GM23338 (cell line): ENCODE results near the gene ARID1B. TPM values are rescaled to one million over a fixed set of nuclear protein-coding genes. Genes with fewer than 3 reads are reported as not detected.

Source experiments
- ATAC-seq: fragments of 200-7000 bp; cut with Tn5 transposase; 3 replicates; pipeline ENCODE4 v1.9.1; 2020
- DNase-seq: peaks from one replicate; pipeline ENCODE4 v3.0.0-alpha.2; 2015; ENCODE audit warnings: low spot score
- H2AFZ ChIP-seq: fragments of 200-600 bp; sonication (generic); 2 replicates; pipeline ENCODE4 v1.8.0; 2016; ENCODE audit warnings: antibody characterized with exemption, mild to moderate bottlenecking, moderate library complexity
- H3F3A ChIP-seq: fragments of 200-600 bp; sonication (generic); replicated peaks from 2 replicates; pipeline ENCODE4 v1.8.0; 2017; ENCODE audit warnings: antibody characterized with exemption, mixed run types, low read depth
- H3K27ac ChIP-seq: fragments of 200-600 bp; sonication (generic); 2 replicates; pipeline ENCODE4 v1.6.1; 2016; ENCODE audit warnings: low read depth
- H3K27me3 ChIP-seq: fragments of 200-600 bp; sonication (generic); 2 replicates; pipeline ENCODE4 v1.8.0; 2016; ENCODE audit warnings: mild to moderate bottlenecking, mixed run types, moderate library complexity; ENCODE audit not compliant: insufficient read depth
- H3K36me3 ChIP-seq: fragments of 200-600 bp; sonication (generic); 2 replicates; pipeline ENCODE4 v1.8.0; 2016; ENCODE audit warnings: mild to moderate bottlenecking; ENCODE audit not compliant: insufficient read depth
- H3K4me1 ChIP-seq: fragments of 200-600 bp; sonication (generic); 2 replicates; pipeline ENCODE4 v1.8.0; 2016; ENCODE audit warnings: mild to moderate bottlenecking, moderate library complexity; ENCODE audit not compliant: insufficient read depth
- H3K4me2 ChIP-seq: fragments of 200-600 bp; sonication (generic); 2 replicates; pipeline ENCODE4 v1.7.1; 2017; ENCODE audit warnings: mixed run types
- H3K4me3 ChIP-seq: fragments of 200-600 bp; sonication (generic); 2 replicates; pipeline ENCODE4 v1.6.1; 2016; ENCODE audit warnings: mixed run types
- H3K79me2 ChIP-seq: fragments of 200-600 bp; sonication (generic); replicated peaks from 2 replicates; pipeline ENCODE4 v1.8.0; 2017; ENCODE audit warnings: mild to moderate bottlenecking; ENCODE audit not compliant: insufficient read depth
- H3K9me2 ChIP-seq: fragments of 200-600 bp; sonication (generic); 2 replicates; pipeline ENCODE4 v1.8.0; 2017; ENCODE audit not compliant: insufficient read depth
- H4K20me1 ChIP-seq: fragments of 200-600 bp; sonication (generic); replicated peaks from 2 replicates; pipeline ENCODE4 v1.8.0; 2017; ENCODE audit warnings: mild to moderate bottlenecking; ENCODE audit not compliant: insufficient read depth
- H3K27ac Mint-ChIP-seq: 2 replicates; pipeline ENCODE4 v1.8.0; 2020; ENCODE audit warnings: inconsistent platforms, mild to moderate bottlenecking, moderate library complexity, mixed read lengths
- H3K27me3 Mint-ChIP-seq: 3 replicates; pipeline ENCODE4 v1.8.0; 2022; ENCODE audit warnings: low read depth, mild to moderate bottlenecking, moderate library complexity, mixed read lengths, inconsistent platforms; ENCODE audit not compliant: insufficient read depth, poor library complexity
- H3K36me3 Mint-ChIP-seq: 3 replicates; pipeline ENCODE4 v1.8.0; 2021; ENCODE audit warnings: low read depth, mild to moderate bottlenecking, inconsistent platforms, moderate library complexity, mixed read lengths
- H3K4me1 Mint-ChIP-seq: 3 replicates; pipeline ENCODE4 v1.8.0; 2020; ENCODE audit warnings: mild to moderate bottlenecking, inconsistent platforms, mixed read lengths
- H3K4me3 Mint-ChIP-seq: 3 replicates; pipeline ENCODE4 v1.8.0; 2021; ENCODE audit warnings: moderate library complexity, mild to moderate bottlenecking, inconsistent platforms, mixed read lengths
- H3K9me3 Mint-ChIP-seq: 3 replicates; pipeline ENCODE4 v1.8.0; 2020; ENCODE audit warnings: moderate library complexity, mild to moderate bottlenecking, inconsistent platforms, mixed read lengths
- CREB1 ChIP-seq: fragments of 250-450 bp; sonication (Bioruptor Pico); IDR thresholded peaks from 2 replicates; pipeline ENCODE4 v1.5.0; 2020; ENCODE audit warnings: low read depth, mild to moderate bottlenecking, moderate library complexity
- EZH2phosphoT487 ChIP-seq: fragments of 200-600 bp; sonication (generic); IDR thresholded peaks from one replicate; pipeline ENCODE4 v1.8.1; 2018; ENCODE audit warnings: antibody characterized with exemption; ENCODE audit not compliant: unreplicated experiment
- JUNB ChIP-seq: IDR thresholded peaks from one replicate; pipeline ENCODE4 v1.6.1; 2016; ENCODE audit warnings: antibody characterized with exemption; ENCODE audit not compliant: unreplicated experiment
- POLR2AphosphoS5 ChIP-seq: IDR thresholded peaks from 2 replicates; pipeline ENCODE4 v1.6.1; 2016; ENCODE audit warnings: antibody characterized with exemption, low read depth
- ZNF331 ChIP-seq: fragments of 250-450 bp; sonication (Bioruptor Pico); IDR thresholded peaks from 2 replicates; pipeline ENCODE4 v1.5.0; 2020; ENCODE audit warnings: low read depth, mild to moderate bottlenecking, moderate library complexity
- polyA plus RNA-seq: library from polyadenylated mRNA; unstranded; fragments of >200 nt; fragmentation: Nextera tagmentation; extraction: Ambion mirVana; gene quantifications from 2 replicates; pipeline ENCODE4 v1.2.1, GENCODE V29; 2016
- total RNA-seq: library from RNA; depleted of rRNA; stranded (reverse); fragments of >200 nt; shearing (Covaris generic); gene quantifications from 2 replicates; pipeline ENCODE4 v1.2.3, GENCODE V29; 2014
- TF ChIP-seq, protein P1 (sequence below): IDR thresholded peaks from one replicate; pipeline ENCODE4 v1.6.1; 2018; ENCODE audit warnings: antibody characterized with exemption; ENCODE audit not compliant: unreplicated experiment
- TF ChIP-seq, protein P2 (sequence below): fragments of 250-450 bp; sonication (Bioruptor Pico); IDR thresholded peaks from 2 replicates; pipeline ENCODE4 v1.5.0; 2020; ENCODE audit warnings: mild to moderate bottlenecking, moderate library complexity
- TF ChIP-seq, protein P3 (sequence below): IDR thresholded peaks from 2 replicates; pipeline ENCODE4 v1.6.1; 2016; ENCODE audit warnings: antibody characterized with exemption

The ARID1B gene
- total and polyA plus RNA-seq, 2 experiments from 2014 or later, result 59.3 to 72.2 TPM

DNA sequence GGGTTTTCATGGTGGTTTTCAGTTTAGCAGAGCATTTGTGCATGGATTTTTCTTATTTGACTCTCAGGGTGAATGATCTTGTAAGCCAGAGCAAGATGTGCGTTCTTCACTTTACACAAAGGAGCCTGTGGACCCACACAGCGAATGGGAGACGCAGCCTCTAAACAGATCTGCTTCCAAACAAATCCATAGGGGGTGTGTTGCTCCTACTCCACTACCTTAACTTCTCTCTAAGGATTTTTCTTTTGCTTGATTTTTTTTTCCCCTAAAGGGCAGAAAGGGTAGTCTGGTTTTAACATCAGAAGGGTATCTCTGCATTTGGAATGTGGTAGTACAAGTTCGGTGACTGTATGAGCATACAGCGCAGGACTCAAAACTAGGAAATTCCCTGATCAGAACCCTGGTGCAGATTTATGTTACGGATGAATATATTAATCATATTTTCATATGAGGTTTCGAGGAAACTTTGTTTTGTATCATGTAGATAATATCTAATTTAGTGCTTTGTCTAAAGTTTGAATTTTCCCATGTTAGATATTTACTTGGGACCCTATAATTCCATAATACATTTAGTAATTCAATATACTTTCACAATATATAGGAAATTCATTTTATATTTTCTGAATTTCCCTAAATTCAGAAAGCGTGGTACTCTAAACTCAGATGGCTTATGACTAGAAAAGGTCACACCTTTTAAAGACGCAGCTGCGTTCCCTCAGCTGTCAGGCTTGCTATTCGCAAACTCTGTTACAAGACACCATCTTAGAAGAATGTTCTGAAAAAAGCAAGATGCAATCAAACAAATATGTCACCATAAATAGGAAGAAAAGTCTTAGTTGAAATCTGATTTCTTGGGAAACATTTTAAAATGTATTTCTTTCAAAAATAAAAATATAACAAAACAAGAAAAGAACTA lies 349.3 kb downstream of the ARID1B start:
- DNase-seq (peak; percentile 32), ATAC-seq (peak; percentile 60)
- Histone ChIP-seq H3K27ac (no peak overlapping the region), H3F3A (no peaks in the 10 kb centered on the region), H2AFZ (no peak overlapping the region), H3K79me2 (no peaks in the 10 kb centered on the region), H3K9me2 (no peaks in the 10 kb centered on the region), H3K36me3 (no peaks in the 10 kb centered on the region), H4K20me1 (peaks cover 5% of the 10 kb centered on the region; the same call in 1 of the 2 replicates), H3K27me3 (no peaks in the 10 kb centered on the region), H3K4me2 (no peak overlapping the region), H3K4me1 (no peaks in the 10 kb centered on the region), H3K4me3 (no peak overlapping the region)
- Mint-ChIP-seq H3K4me3 (no peak overlapping the region), H3K27me3 (peaks cover 4% of the 10 kb centered on the region), H3K27ac (no peak overlapping the region), H3K9me3 (no peaks in the 10 kb centered on the region), H3K36me3 (peaks cover 4% of the 10 kb centered on the region; the same call in 1 of the 3 replicates), H3K4me1 (peaks cover 16% of the 10 kb centered on the region; the same call in 2 of the 3 replicates)
- no peak for TF ChIP-seq ZNF331 (CRISPR knock-in tag)

DNA sequence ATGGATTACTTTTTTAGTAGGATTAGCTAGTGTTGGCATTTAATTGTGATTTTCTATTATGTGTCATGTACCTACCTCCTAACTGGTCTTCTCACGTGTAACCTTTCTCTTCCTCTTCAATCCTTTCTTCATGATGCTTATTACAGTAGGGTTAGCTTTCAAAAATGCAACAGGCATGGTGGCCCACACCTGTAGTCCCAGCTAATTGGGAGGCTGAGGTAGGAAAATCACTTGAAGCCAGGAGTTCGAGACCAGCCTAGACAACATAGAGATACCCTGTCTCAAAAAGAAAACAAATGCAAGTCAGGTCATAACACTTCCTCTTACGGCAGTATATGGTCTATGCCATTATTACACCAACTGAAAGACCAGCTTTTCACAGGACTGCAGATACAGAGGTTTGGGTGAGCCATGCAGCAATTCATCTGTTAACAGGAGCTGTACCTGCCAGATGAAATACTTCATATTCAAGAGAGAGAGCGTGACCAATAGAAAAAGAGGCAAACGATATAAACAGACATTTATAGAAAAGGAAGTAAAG lies 351.1 kb downstream of the ARID1B start:
- no peaks in the 10 kb centered on the region for H3K9me3 Mint-ChIP-seq
- H3K27ac Mint-ChIP-seq, result no peak overlapping the region
- TF ChIP-seq JUNB, result no peak
- TF ChIP-seq, protein P1, sequence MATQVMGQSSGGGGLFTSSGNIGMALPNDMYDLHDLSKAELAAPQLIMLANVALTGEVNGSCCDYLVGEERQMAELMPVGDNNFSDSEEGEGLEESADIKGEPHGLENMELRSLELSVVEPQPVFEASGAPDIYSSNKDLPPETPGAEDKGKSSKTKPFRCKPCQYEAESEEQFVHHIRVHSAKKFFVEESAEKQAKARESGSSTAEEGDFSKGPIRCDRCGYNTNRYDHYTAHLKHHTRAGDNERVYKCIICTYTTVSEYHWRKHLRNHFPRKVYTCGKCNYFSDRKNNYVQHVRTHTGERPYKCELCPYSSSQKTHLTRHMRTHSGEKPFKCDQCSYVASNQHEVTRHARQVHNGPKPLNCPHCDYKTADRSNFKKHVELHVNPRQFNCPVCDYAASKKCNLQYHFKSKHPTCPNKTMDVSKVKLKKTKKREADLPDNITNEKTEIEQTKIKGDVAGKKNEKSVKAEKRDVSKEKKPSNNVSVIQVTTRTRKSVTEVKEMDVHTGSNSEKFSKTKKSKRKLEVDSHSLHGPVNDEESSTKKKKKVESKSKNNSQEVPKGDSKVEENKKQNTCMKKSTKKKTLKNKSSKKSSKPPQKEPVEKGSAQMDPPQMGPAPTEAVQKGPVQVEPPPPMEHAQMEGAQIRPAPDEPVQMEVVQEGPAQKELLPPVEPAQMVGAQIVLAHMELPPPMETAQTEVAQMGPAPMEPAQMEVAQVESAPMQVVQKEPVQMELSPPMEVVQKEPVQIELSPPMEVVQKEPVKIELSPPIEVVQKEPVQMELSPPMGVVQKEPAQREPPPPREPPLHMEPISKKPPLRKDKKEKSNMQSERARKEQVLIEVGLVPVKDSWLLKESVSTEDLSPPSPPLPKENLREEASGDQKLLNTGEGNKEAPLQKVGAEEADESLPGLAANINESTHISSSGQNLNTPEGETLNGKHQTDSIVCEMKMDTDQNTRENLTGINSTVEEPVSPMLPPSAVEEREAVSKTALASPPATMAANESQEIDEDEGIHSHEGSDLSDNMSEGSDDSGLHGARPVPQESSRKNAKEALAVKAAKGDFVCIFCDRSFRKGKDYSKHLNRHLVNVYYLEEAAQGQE, result no peak
- TF ChIP-seq POLR2AphosphoS5, result no peak
- TF ChIP-seq EZH2phosphoT487, result no peak
- TF ChIP-seq, protein P2, sequence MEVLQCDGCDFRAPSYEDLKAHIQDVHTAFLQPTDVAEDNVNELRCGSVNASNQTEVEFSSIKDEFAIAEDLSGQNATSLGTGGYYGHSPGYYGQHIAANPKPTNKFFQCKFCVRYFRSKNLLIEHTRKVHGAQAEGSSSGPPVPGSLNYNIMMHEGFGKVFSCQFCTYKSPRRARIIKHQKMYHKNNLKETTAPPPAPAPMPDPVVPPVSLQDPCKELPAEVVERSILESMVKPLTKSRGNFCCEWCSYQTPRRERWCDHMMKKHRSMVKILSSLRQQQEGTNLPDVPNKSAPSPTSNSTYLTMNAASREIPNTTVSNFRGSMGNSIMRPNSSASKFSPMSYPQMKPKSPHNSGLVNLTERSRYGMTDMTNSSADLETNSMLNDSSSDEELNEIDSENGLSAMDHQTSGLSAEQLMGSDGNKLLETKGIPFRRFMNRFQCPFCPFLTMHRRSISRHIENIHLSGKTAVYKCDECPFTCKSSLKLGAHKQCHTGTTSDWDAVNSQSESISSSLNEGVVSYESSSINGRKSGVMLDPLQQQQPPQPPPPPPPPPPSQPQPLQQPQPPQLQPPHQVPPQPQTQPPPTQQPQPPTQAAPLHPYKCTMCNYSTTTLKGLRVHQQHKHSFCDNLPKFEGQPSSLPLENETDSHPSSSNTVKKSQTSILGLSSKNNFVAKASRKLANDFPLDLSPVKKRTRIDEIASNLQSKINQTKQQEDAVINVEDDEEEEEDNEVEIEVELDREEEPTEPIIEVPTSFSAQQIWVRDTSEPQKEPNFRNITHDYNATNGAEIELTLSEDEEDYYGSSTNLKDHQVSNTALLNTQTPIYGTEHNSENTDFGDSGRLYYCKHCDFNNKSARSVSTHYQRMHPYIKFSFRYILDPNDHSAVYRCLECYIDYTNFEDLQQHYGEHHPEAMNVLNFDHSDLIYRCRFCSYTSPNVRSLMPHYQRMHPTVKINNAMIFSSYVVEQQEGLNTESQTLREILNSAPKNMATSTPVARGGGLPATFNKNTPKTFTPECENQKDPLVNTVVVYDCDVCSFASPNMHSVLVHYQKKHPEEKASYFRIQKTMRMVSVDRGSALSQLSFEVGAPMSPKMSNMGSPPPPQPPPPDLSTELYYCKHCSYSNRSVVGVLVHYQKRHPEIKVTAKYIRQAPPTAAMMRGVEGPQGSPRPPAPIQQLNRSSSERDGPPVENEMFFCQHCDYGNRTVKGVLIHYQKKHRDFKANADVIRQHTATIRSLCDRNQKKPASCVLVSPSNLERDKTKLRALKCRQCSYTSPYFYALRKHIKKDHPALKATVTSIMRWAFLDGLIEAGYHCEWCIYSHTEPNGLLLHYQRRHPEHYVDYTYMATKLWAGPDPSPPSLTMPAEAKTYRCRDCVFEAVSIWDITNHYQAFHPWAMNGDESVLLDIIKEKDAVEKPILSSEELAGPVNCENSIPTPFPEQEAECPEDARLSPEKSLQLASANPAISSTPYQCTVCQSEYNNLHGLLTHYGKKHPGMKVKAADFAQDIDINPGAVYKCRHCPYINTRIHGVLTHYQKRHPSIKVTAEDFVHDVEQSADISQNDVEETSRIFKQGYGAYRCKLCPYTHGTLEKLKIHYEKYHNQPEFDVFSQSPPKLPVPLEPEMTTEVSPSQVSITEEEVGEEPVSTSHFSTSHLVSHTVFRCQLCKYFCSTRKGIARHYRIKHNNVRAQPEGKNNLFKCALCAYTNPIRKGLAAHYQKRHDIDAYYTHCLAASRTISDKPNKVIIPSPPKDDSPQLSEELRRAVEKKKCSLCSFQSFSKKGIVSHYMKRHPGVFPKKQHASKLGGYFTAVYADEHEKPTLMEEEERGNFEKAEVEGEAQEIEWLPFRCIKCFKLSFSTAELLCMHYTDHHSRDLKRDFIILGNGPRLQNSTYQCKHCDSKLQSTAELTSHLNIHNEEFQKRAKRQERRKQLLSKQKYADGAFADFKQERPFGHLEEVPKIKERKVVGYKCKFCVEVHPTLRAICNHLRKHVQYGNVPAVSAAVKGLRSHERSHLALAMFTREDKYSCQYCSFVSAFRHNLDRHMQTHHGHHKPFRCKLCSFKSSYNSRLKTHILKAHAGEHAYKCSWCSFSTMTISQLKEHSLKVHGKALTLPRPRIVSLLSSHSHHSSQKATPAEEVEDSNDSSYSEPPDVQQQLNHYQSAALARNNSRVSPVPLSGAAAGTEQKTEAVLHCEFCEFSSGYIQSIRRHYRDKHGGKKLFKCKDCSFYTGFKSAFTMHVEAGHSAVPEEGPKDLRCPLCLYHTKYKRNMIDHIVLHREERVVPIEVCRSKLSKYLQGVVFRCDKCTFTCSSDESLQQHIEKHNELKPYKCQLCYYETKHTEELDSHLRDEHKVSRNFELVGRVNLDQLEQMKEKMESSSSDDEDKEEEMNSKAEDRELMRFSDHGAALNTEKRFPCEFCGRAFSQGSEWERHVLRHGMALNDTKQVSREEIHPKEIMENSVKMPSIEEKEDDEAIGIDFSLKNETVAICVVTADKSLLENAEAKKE (CRISPR knock-in tag), result no peak
- no peak for TF ChIP-seq CREB1 (CRISPR knock-in tag)
- TF ChIP-seq, protein P3, sequence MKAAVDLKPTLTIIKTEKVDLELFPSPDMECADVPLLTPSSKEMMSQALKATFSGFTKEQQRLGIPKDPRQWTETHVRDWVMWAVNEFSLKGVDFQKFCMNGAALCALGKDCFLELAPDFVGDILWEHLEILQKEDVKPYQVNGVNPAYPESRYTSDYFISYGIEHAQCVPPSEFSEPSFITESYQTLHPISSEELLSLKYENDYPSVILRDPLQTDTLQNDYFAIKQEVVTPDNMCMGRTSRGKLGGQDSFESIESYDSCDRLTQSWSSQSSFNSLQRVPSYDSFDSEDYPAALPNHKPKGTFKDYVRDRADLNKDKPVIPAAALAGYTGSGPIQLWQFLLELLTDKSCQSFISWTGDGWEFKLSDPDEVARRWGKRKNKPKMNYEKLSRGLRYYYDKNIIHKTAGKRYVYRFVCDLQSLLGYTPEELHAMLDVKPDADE, result no peak

More for the DNA sequence above, 351.1 kb downstream of the ARID1B start:
- DNase-seq, result no peak
- H3K27me3 ChIP-seq, result no peaks in the 10 kb centered on the region
- peaks cover 16% of the 10 kb centered on the region; the same call in 2 of the 3 replicates for H3K4me1 Mint-ChIP-seq
- H3K4me2 ChIP-seq, result no peak overlapping the region
- no peaks in the 10 kb centered on the region for H3K79me2 ChIP-seq
- no peaks in the 10 kb centered on the region for H3K9me2 ChIP-seq
- H3K27me3 Mint-ChIP-seq, result peaks cover 4% of the 10 kb centered on the region
- peaks cover 5% of the 10 kb centered on the region; the same call in 1 of the 2 replicates for H4K20me1 ChIP-seq
- ATAC-seq, result no peak
- H3K27ac ChIP-seq, result no peak overlapping the region; the same call in 1 of the 2 replicates
- H3K4me3 Mint-ChIP-seq, result no peak overlapping the region
- no peak overlapping the region for H2AFZ ChIP-seq
- no peaks in the 10 kb centered on the region for H3K4me1 ChIP-seq
- H3K36me3 Mint-ChIP-seq, result peaks cover 4% of the 10 kb centered on the region; the same call in 2 of the 3 replicates
- no peak overlapping the region for H3K4me3 ChIP-seq
- no peaks in the 10 kb centered on the region for H3F3A ChIP-seq
- no peaks in the 10 kb centered on the region for H3K36me3 ChIP-seq
